ENCODE data around the gene KCNIP1. TPM values are rescaled to one million over a fixed set of nuclear protein-coding genes. Genes with fewer than 3 reads are reported as not detected.

Gene KCNIP1
- total RNA-seq, 1 experiment from 2014 or later: not detected

DNA sequence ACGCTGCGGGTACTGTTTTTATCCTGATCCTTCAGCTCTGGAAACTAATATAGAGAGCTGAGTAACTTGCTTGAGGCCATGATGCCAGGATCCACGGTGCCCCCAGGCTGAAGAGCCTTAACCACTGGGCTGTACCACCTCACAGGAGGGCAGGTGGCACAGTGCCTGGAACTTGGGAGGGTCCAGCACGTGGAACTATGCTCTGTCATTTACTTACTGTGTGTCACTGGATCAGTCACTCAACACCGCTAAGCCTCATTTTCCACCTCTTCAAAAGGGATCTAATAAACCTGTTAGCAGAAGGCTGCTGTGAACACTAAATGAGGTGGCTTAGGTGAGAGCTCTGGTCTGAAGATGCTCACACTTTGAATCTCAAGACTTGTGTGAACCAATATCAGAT lies 29.6 kb downstream of the KCNIP1 start:
- TF ChIP-seq SIN3A (IDR thresholded peaks at IDR 0.05; ENCODE audit: low read depth) (no peak), EZH2 (IDR thresholded peaks at IDR 0.05) (no peak), POLR2A (IDR thresholded peaks at IDR 0.05; ENCODE audit: borderline replicate concordance, extremely low read depth, insufficient read depth, insufficient read length) (no peak), FOSL1 (IDR thresholded peaks at IDR 0.05; ENCODE audit: low read depth) (no peak), ZNF274 (IDR thresholded peaks at IDR 0.05; ENCODE audit: low read depth, low read length) (no peak), YY1 (IDR thresholded peaks at IDR 0.05; ENCODE audit: extremely low read depth, insufficient replicate concordance, low read depth, low read length) (no peak), SP1 (IDR thresholded peaks at IDR 0.05; ENCODE audit: low read depth) (no peak), TCF7L2 (IDR thresholded peaks at IDR 0.05; ENCODE audit: borderline replicate concordance, extremely low read depth, insufficient read depth, insufficient read length) (no peak), EZH2phosphoT487 (IDR thresholded peaks at IDR 0.05; ENCODE audit: borderline replicate concordance) (no peak), CBX3 (IDR thresholded peaks at IDR 0.05; ENCODE audit: low read depth) (no peak), ELF1 (IDR thresholded peaks at IDR 0.05; ENCODE audit: borderline replicate concordance, low read depth) (no peak), CEBPB (IDR thresholded peaks at IDR 0.05; ENCODE audit: low read depth) (no peak), SRF (IDR thresholded peaks at IDR 0.05; ENCODE audit: low read depth) (no peak)
- TF ChIP-seq, protein P1, sequence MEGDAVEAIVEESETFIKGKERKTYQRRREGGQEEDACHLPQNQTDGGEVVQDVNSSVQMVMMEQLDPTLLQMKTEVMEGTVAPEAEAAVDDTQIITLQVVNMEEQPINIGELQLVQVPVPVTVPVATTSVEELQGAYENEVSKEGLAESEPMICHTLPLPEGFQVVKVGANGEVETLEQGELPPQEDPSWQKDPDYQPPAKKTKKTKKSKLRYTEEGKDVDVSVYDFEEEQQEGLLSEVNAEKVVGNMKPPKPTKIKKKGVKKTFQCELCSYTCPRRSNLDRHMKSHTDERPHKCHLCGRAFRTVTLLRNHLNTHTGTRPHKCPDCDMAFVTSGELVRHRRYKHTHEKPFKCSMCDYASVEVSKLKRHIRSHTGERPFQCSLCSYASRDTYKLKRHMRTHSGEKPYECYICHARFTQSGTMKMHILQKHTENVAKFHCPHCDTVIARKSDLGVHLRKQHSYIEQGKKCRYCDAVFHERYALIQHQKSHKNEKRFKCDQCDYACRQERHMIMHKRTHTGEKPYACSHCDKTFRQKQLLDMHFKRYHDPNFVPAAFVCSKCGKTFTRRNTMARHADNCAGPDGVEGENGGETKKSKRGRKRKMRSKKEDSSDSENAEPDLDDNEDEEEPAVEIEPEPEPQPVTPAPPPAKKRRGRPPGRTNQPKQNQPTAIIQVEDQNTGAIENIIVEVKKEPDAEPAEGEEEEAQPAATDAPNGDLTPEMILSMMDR (IDR thresholded peaks at IDR 0.05 in 2 of 3, conservative IDR thresholded peaks at IDR 0.05 in 1 of 3; ENCODE audit: borderline replicate concordance in 1 of 3, insufficient read depth in 1 of 3, low read depth in 2 of 3, low read length in 2 of 3): no peak
- TF ChIP-seq, protein P2, sequence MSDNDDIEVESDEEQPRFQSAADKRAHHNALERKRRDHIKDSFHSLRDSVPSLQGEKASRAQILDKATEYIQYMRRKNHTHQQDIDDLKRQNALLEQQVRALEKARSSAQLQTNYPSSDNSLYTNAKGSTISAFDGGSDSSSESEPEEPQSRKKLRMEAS (IDR thresholded peaks at IDR 0.05): no peak
- TF ChIP-seq, protein P3, sequence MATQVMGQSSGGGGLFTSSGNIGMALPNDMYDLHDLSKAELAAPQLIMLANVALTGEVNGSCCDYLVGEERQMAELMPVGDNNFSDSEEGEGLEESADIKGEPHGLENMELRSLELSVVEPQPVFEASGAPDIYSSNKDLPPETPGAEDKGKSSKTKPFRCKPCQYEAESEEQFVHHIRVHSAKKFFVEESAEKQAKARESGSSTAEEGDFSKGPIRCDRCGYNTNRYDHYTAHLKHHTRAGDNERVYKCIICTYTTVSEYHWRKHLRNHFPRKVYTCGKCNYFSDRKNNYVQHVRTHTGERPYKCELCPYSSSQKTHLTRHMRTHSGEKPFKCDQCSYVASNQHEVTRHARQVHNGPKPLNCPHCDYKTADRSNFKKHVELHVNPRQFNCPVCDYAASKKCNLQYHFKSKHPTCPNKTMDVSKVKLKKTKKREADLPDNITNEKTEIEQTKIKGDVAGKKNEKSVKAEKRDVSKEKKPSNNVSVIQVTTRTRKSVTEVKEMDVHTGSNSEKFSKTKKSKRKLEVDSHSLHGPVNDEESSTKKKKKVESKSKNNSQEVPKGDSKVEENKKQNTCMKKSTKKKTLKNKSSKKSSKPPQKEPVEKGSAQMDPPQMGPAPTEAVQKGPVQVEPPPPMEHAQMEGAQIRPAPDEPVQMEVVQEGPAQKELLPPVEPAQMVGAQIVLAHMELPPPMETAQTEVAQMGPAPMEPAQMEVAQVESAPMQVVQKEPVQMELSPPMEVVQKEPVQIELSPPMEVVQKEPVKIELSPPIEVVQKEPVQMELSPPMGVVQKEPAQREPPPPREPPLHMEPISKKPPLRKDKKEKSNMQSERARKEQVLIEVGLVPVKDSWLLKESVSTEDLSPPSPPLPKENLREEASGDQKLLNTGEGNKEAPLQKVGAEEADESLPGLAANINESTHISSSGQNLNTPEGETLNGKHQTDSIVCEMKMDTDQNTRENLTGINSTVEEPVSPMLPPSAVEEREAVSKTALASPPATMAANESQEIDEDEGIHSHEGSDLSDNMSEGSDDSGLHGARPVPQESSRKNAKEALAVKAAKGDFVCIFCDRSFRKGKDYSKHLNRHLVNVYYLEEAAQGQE (IDR thresholded peaks at IDR 0.05; ENCODE audit: low read depth): no peak
- TF ChIP-seq, protein P4, sequence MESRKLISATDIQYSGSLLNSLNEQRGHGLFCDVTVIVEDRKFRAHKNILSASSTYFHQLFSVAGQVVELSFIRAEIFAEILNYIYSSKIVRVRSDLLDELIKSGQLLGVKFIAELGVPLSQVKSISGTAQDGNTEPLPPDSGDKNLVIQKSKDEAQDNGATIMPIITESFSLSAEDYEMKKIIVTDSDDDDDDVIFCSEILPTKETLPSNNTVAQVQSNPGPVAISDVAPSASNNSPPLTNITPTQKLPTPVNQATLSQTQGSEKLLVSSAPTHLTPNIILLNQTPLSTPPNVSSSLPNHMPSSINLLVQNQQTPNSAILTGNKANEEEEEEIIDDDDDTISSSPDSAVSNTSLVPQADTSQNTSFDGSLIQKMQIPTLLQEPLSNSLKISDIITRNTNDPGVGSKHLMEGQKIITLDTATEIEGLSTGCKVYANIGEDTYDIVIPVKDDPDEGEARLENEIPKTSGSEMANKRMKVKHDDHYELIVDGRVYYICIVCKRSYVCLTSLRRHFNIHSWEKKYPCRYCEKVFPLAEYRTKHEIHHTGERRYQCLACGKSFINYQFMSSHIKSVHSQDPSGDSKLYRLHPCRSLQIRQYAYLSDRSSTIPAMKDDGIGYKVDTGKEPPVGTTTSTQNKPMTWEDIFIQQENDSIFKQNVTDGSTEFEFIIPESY (IDR thresholded peaks at IDR 0.05; ENCODE audit: extremely low read depth, insufficient replicate concordance, low read length): no peak
- Histone ChIP-seq H3K4me3 (replicated peaks in 1 of 2; ENCODE audit: low read depth in 1 of 2, low read length in 2 of 2) (no peak overlapping the region), H3K27me3 (ENCODE audit: insufficient read depth, low read length) (peaks cover 10% of the 10 kb centered on the region), H3K9me3 (ENCODE audit: control insufficient read depth in 1 of 2, insufficient read depth in 1 of 2, low read depth in 1 of 2, low read length in 2 of 2) (no peaks in the 10 kb centered on the region), H3K9me2 (ENCODE audit: insufficient read depth) (no peaks in the 10 kb centered on the region), H3K9ac (ENCODE audit: low read length) (no peak overlapping the region), H3K27ac (ENCODE audit: low read depth, low read length) (no peak overlapping the region), H3K36me3 (ENCODE audit: control insufficient read depth in 1 of 2, insufficient read depth in 2 of 2, low read length in 2 of 2) (no peaks in the 10 kb centered on the region), H4K20me1 (ENCODE audit: insufficient read depth) (no peaks in the 10 kb centered on the region), H3K4me2 (ENCODE audit: low read length) (no peak overlapping the region), H3K79me2 (ENCODE audit: insufficient read depth, low read length) (no peaks in the 10 kb centered on the region), H2AFZ (ENCODE audit: low read depth, low read length, poor library complexity, severe bottlenecking) (no peak overlapping the region), H3K4me1 (ENCODE audit: control insufficient read depth in 1 of 2, insufficient read depth in 2 of 2, low read length in 2 of 2) (no peaks in the 10 kb centered on the region; a peak in 1 of 4 replicates)
- DNase-seq (ENCODE audit: low read depth, low spot score) (no peak), ATAC-seq (no peak)
- ChIA-PET CTCF (no interaction called here), RAD21 (ENCODE audit: low non-redundant PET in 1 of 2, low total read pairs in 2 of 2, uncharacterized antibody in 2 of 2, unreplicated experiment in 2 of 2) (no interaction called here), POLR2A (no interaction called here)
- intact Hi-C loops (cut with micrococcal nuclease): no loop called here
- BruUV-seq (replicated peaks): no TSS peak
